GM21367 (cell line): ENCODE results near the gene DCN.
"Not testable (repeated sequence)": the region's sequence is repeated elsewhere in the genome, so short reads cannot be mapped to it uniquely, and the experiment has no call there.

Source experiments
- ATAC-seq: cut with Tn5 transposase; IDR thresholded peaks from one replicate; pipeline ENCODE4 v1.9.1; 2021; ENCODE audit not compliant: unreplicated experiment

Gene DCN, protein sequence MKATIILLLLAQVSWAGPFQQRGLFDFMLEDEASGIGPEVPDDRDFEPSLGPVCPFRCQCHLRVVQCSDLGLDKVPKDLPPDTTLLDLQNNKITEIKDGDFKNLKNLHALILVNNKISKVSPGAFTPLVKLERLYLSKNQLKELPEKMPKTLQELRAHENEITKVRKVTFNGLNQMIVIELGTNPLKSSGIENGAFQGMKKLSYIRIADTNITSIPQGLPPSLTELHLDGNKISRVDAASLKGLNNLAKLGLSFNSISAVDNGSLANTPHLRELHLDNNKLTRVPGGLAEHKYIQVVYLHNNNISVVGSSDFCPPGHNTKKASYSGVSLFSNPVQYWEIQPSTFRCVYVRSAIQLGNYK

DNA sequence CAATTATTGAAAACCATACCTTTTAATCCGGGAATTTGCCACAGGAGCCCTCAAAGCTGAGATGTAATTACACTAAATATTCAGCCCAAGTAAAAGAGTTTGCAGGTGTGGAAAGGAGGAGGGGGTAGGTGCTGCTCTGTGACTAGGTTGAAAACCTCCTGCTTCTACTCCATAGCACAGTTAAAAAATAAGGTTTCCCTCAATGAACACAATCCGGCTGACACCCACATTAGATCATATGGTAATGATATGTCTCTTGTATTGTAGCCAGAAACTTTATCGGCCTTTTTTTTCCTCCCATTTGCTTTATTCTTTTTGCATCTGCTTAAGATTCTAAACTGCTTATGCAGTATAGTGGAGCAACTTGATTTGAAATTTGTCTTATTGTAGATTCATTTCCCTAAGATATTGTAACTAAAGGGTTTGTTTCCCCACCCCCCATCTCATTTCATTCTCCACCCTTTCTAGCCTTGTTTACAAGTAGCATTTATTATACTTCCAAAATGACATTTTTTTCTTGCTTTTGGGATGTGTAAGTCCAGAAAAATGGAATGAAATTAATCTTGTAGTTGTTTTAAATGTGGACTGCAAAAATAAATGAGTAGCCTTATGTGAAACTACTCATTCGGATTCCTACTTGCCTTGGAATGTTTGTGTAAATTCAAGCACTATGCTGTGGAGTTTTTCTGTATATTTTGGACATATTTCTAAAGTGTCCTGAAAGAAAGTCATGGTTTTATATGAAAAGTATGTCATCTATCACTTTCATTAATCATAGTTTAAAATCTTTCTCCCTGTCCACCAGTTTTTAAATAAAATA, at the start of gene DCN:
Gene DCN, minus strand, starts transcription at position 182 of the 820 bp plus-strand sequence. CDS start 4,265 bp downstream, outside the sequence.
- no peak for ATAC-seq

GRCh38 chr12:91230841-91231240, 48.2 kb upstream of the DCN start:
- no peak for ATAC-seq

DNA sequence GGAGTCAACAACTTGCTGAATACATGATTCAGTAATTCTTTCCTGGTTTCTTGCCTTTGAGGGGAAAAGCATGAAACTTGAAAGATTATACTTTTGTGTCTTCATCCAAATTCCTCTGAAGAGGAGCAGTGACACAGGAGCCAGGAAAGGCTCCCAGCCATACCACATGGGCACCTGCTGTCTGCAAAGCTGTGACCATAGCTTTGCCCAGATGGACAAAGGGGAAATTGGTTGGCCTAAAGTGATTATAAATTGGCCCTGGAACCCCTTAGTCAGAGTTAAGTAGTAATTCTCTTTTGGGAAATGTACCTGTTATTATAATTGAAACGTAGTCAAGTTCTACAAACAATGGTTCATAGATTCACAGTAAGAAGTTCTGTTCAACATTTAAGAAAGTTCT, 44.3 kb upstream of the DCN start:
- ATAC-seq: no peak

DNA sequence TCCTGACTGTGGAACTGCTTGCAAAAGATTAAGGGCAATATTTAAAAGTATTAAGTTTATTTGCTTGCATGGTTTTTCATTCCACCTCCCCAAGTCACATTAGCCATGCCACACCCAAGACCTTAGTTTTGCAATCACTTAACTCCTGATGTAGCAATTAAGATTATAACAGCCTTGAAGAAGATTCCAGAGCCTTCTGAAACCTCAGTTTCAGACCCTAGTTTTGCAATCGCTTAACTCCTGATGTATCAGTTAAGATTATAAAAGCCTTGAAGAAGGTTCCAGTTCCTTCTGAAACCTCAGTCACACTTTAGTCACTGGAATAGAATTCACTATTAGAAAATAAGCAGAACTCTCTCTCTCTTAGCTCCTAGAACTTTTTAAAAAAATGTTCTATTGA, 42.7 kb upstream of the DCN start:
- no peak for ATAC-seq

DNA sequence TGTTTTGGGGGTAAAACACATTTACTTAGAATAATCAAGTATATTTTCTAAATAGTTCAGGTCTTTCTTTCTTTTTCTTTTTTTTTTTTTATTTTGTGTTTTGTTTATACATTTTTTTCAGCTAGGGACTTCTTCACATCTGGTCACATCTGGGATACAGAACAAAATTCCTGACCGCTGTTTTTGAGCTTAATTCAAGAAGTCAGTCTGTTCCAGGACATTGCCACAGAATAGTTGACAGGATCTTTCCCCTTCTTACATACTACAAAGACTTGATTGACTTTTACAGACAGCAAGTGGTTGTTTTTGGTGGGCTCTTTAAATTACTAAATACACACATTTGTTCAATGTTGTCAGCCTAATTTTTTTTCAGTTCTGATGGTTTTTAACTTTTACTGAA, 41.8 kb upstream of the DCN start:
- ATAC-seq: no peak

- ATAC-seq: no peak
Measured at GRCh38 chr12:91222746-91223145, 40.1 kb upstream of the DCN start.

DNA sequence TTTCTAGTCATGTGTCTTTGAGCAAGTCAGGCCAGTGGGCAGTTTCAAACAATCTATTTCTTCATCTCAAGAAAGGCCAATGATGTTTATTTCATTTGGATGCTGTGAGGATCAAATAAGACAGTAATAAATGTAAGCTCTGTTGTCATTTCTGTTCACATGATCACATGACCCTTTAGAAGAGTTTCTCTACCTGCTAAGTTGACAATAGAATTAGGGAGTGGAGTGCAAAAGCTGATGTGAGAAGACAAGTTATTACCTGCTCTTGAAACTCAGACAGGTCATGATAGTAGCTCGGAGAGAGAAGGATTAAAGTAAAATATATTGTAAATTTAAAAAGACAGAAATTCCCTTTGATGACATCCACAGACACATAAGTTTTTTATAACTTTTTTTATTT, 37.3 kb upstream of the DCN start:
- no peak for ATAC-seq

DNA sequence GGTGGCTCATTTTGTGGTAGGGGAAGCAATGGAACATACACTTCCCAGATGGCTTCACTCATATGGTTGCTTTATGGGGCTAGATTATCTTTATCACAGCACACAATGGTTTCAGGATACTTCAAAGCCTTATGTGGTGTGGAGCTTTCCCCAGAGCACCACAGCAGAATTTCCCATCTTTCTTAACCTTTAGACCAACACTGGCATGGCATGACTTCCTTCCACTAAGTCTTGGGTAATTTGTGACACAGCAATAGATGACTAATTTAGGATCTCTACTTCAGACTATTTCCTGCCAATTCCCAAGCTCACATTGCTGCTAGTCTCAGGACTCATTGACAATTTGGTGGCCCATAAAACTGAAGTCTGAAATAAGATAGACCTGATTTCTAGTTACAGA, 36.9 kb upstream of the DCN start:
- ATAC-seq: no peak

DNA sequence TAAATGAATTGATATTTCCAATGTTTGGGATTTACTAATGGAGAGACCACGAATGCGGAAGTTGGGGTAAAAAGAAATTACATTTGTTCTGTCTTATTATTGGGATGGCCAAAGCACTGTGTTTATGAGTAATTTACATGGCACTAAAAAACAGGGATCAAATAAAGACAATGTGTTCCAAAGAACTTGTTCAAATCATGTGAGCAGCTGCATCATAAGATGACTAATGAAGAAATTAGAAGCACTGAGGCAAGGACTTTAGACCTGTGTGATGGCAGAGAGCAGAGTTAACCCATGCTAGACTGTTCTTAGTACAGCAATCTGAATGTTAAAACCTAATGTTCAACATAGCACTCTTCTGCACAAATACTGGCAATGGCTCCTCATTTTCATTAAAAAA, 34.3 kb upstream of the DCN start:
- no peak for ATAC-seq

- no peak for ATAC-seq
Measured at GRCh38 chr12:91215940-91216454, 33.4 kb upstream of the DCN start.

DNA sequence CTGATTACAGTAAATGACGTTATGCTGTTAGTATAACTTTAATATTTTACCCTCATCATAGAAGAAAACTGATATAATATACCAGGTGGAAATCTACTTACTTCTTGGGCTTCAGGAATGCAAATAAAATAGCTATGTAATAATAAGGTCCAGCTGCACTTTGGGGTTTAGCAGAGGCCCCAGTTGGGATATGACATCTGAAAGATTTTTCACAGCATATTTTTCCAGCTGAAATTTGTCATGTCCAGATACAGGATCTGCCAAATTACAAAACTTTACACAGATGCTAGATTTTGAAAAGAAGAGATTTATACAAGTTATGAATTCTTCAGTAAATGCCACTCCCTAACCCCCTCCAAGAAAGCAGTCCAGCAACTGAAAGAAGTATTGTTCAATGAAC, 29.2 kb upstream of the DCN start:
- ATAC-seq: no peak

GRCh38 chr12:91210618-91211017, 28.0 kb upstream of the DCN start:
- ATAC-seq: no peak

DNA sequence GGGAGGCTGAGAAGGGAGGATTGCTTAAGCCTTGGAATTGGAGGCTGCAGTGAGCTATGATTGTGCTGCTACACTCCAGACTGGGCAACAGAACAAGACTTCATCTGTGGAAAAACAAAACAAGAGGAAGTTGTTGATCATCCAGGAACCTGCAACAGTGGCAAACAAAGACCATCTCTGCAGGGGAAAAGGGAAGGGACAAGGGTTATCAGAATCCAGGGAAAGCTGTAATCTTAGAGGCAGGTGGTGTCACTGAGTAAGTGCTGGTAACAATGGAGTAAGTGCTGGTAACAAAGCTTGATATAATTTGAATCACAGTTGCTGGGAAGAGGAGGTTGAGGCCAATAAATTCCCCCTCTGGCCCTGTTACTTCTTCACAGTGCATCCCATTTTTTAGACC, 27.5 kb upstream of the DCN start:
- no peak for ATAC-seq

DNA sequence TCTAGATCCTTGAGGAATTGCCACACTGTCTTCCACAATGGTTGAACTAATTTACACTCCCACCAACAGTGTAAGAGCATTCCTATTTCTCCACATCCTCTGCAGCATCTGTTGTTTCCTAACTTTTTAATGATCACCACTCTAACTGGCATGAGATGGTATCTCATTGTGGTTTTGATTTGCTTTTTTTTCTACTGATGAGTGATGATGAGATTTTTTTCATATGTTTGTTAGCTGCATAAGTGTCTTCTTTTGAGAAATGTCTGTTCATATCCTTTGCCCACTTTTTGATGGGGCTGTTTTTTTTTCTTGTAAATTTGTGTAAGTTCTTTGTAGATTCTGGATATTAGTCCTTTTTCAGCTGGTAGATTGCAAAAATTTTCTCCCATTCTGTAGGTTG, 24.7 kb upstream of the DCN start:
- ATAC-seq: not testable (repeated sequence)

GRCh38 chr12:91205811-91206210, 23.2 kb upstream of the DCN start:
- no peak for ATAC-seq

DNA sequence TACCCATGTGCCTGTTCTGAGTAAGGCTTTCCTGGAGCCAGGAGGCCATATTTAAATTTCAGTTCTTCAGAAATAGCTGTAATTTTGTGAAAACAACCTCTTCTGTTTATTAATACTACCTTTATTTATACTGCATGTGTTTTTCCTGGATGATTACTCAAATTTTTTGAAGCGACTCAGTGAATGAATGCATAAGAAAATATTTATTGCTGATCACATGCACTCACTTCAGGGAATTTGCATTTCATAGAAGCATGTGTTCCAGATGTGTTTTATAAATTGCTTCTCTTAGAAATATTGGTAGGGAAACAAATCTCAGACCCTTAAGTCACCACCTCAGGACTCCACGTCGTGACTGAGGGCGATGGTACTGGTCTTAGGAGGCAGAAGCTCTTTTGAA, 21.8 kb upstream of the DCN start:
- no peak for ATAC-seq

GRCh38 chr12:91203610-91204009, 21.0 kb upstream of the DCN start:
- no peak for ATAC-seq

DNA sequence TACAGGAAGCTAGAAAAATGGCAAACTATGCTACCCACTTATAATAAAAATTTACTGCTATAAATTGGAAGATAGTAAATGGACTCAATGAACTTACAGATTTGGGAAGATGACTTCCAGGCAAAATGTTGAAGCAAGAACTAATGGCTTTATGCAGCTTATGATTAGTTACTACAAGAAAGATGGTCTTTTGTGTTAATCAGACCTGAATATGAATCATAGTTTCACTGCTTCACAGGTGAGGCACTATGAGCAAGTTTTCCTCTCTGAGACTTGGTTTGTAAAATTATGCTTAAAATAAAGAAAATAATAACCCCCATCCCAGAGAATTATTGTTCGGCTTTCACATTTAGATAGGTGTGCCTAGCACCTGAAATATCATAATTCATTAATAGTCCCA, 19.8 kb upstream of the DCN start:
- ATAC-seq: no peak

- ATAC-seq: no peak
Measured at GRCh38 chr12:91196436-91196835, 13.8 kb upstream of the DCN start.

DNA sequence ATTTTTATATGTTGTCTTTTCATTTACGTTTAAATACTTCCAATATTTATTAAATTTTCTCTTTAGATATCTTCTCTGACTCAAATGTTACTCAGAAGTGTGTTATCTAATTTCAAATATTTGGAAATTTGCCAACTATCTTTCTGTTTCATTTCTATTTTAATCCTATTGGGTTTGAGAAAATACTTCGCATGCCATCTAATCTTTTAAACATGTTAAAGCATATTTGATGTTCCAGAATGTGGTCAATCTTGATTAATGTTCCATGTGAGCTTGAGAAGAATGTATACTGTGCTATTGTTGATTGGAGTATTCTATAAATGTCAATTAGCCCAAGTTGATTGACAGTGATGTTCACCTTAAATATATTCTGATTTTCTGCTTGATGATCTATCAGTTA, 11.9 kb upstream of the DCN start:
- no peak for ATAC-seq

- ATAC-seq: no peak
Measured at GRCh38 chr12:91191513-91192111, 9.0 kb upstream of the DCN start.

DNA sequence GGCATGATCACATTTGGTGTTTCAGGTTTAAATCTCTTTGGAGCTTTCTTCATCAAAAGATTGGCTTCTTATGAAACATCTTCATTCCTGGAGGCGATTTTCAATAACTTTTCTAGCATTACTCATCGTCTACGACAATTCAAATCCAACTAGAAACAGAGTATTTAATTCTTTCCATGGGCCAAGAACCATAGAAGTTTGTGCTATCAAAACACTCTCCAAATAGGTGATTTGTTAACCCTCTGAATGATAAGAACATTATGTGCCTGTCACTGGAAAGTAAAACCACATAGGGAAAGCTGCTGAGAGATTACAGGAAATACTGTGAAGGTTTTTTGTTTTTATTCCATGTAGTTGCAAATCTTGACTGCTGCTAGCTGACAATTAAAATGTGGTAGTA, 6.9 kb upstream of the DCN start:
- ATAC-seq: no peak
